Cardiac muscle cell (in vitro differentiated cells and primary cell): ENCODE data around the gene ELAVL1. TPM values are rescaled to one million over a fixed set of nuclear protein-coding genes. Genes with fewer than 3 reads are reported as not detected.

Experiments used
- DNase-seq, 2 donors: peaks; one replicate each; pipeline versions ENCODE4 v3.0.0 to v3.0.0-alpha.2; 2010 to 2017; ENCODE audit warnings: low read depth in 1 of 2, low spot score in 1 of 2
- H3K27ac ChIP-seq: fragments of 200-600 bp; sonication (generic); 2 replicates; pipeline ENCODE4 v1.5.1; 2016
- H3K27me3 ChIP-seq: fragments of 200-600 bp; sonication (generic); 2 replicates; pipeline ENCODE4 v1.6.0; 2016; ENCODE audit warnings: control low read depth
- H3K36me3 ChIP-seq: fragments of 200-600 bp; sonication (generic); 2 replicates; pipeline ENCODE4 v1.5.1; 2016; ENCODE audit warnings: control low read depth
- H3K4me1 ChIP-seq: fragments of 200-600 bp; sonication (generic); 2 replicates; pipeline ENCODE4 v1.8.1; 2017; ENCODE audit warnings: low read depth, mild to moderate bottlenecking, mixed run types
- H3K4me3 ChIP-seq: fragments of 200-600 bp; sonication (generic); 2 replicates; pipeline ENCODE4 v1.5.1; 2016; ENCODE audit warnings: mild to moderate bottlenecking
- H3K9me3 ChIP-seq: fragments of 200-600 bp; sonication (generic); 2 replicates; pipeline ENCODE4 v1.5.1; 2017; ENCODE audit warnings: low read depth, mild to moderate bottlenecking, control low read depth
- CTCF ChIP-seq: IDR thresholded peaks from 2 replicates; pipeline ENCODE4 v1.5.1; 2012; ENCODE audit warnings: low read depth, mild to moderate bottlenecking, low read length
- polyA plus RNA-seq: library from polyadenylated mRNA; unstranded; fragments of >200 nt; fragmentation: Nextera tagmentation; extraction: Ambion mirVana; gene quantifications from 2 replicates; pipeline ENCODE4 v1.2.1, GENCODE V29; 2016
- total RNA-seq: library from RNA; depleted of rRNA; stranded (reverse); fragments of >200 nt; gene quantifications from 2 replicates; pipeline ENCODE4 v1.2.3, GENCODE V29; 2016

Gene ELAVL1
- total and polyA plus RNA-seq, 2 experiments from 2014 or later: 66.5 to 104 TPM

DNA sequence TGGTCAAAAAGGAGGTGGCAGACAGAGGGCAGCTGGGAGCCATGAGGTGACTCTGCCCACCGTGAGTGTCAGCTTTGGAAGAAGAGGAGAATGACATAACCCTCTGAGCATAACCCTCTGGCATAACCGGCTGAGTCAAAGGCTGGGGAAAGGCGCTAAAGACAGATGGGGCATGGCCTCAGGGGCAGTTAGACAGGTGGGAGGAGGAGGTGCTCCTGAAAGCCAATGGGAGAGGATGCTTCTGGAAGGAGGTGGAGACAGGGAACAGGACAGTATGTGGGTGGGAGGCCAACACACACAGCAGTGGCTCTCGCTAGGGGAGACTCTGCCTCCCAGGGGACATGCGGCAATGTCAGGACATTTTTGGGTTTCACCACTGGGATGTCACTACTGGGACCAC is 17.1 kb downstream of the ELAVL1 start:
- H3K27ac ChIP-seq: no peak overlapping the region
- no peaks in the 10 kb centered on the region for H3K9me3 ChIP-seq
- no peaks in the 10 kb centered on the region for H3K27me3 ChIP-seq
- DNase-seq: no peak
- peaks cover 3% of the 10 kb centered on the region for H3K4me1 ChIP-seq
- H3K36me3 ChIP-seq: peaks cover 52% of the 10 kb centered on the region
- no peak for TF ChIP-seq CTCF
- H3K4me3 ChIP-seq: no peak overlapping the region

GRCh38 chr19:7987114-7987768 is 18.2 kb downstream of the ELAVL1 start:
- H3K36me3 ChIP-seq: peaks cover 55% of the 10 kb centered on the region
- H3K4me1 ChIP-seq: peaks cover 3% of the 10 kb centered on the region
- no peak for DNase-seq
- no peaks in the 10 kb centered on the region for H3K9me3 ChIP-seq
- H3K27ac ChIP-seq: no peak overlapping the region
- H3K27me3 ChIP-seq: no peaks in the 10 kb centered on the region
- no peak for TF ChIP-seq CTCF
- H3K4me3 ChIP-seq: no peak overlapping the region

DNA sequence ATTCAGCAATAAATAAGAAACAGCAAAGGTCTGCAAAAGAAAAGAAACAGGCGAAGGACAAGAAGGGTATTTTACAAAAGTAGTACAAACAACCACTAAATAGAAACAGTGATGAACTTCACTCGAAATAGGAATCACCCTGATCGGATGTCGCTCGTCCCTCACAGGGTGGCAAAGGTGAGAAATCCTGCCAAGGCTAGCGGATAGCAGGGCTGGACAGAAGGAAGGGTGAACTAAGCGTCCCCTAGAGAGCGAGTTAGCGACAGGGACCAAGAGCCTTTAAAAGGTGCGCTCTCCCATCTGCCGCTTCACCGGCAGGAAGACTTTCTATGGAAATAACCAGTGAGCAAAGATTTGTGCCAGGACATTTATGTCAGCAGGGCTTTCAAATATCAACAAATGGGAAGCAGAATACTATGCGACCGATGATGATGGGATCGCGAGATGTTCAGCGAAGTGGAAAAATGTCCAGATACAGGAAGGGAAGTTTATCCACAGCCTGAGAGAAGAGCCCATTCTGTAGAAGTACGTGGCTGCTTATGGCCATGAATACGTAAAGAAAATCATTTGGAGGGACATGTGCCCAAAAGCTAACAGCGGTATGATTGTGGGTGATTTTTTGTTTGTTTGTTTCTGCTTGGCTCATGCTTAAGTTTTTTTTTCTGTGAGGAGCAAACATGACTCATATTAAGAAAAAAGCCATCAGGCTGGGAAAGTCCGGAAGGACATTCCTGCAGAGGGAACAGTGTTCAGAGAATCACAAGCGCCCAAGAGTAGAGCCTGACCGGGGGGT is 18.9 kb downstream of the ELAVL1 start:
- no peak for TF ChIP-seq CTCF
- H3K4me1 ChIP-seq: peaks cover 3% of the 10 kb centered on the region
- no peaks in the 10 kb centered on the region for H3K27me3 ChIP-seq
- H3K36me3 ChIP-seq: peaks cover 52% of the 10 kb centered on the region
- no peaks in the 10 kb centered on the region for H3K9me3 ChIP-seq
- no peak overlapping the region for H3K27ac ChIP-seq
- H3K4me3 ChIP-seq: no peak overlapping the region
- DNase-seq: peak in 1 of 2 donors; percentile 49

GRCh38 chr19:7985481-7985911 is 19.9 kb downstream of the ELAVL1 start:
- no peak for TF ChIP-seq CTCF
- no peak overlapping the region for H3K27ac ChIP-seq
- no peak overlapping the region for H3K4me3 ChIP-seq
- DNase-seq: no peak
- H3K36me3 ChIP-seq: peaks cover 49% of the 10 kb centered on the region
- no peaks in the 10 kb centered on the region for H3K27me3 ChIP-seq
- peaks cover 3% of the 10 kb centered on the region for H3K4me1 ChIP-seq
- H3K9me3 ChIP-seq: no peaks in the 10 kb centered on the region

GRCh38 chr19:7983995-7984837 is 21.2 kb downstream of the ELAVL1 start:
- Histone ChIP-seq H3K4me3 (no peak overlapping the region), H3K9me3 (no peaks in the 10 kb centered on the region), H3K36me3 (peaks cover 50% of the 10 kb centered on the region), H3K4me1 (peaks cover 2% of the 10 kb centered on the region), H3K27ac (no peak overlapping the region), H3K27me3 (no peaks in the 10 kb centered on the region)
- DNase-seq: no peak
- no peak for TF ChIP-seq CTCF
